Liver (tissue), 3 donors: Measurements from ENCODE around the gene CPN1.

Experiments
- CTCF ChIP-seq: fragments of 150-350 bp; IDR thresholded peaks from 2 replicates; pipeline ENCODE4 v1.5.1; 2017; ENCODE audit warnings: improper control_type of control experiment, low read depth, low read length; ENCODE audit not compliant: missing input control
- EGR1 ChIP-seq, 2 donors: IDR thresholded peaks; 2 replicates each; pipeline ENCODE4 v1.6.1; 2016 to 2018; ENCODE audit warnings: antibody characterized with exemption in 2 of 2, low read depth in 2 of 2
- FOXA1 ChIP-seq: IDR thresholded peaks from 2 replicates; pipeline ENCODE4 v1.6.1; 2016; ENCODE audit warnings: antibody characterized with exemption
- JUND ChIP-seq, 2 donors: IDR thresholded peaks; 2 replicates each; pipeline ENCODE4 v1.6.1; 2016; ENCODE audit warnings: antibody characterized with exemption in 2 of 2
- RAD21 ChIP-seq, 2 donors: IDR thresholded peaks; 2 replicates each; pipeline ENCODE4 v1.6.1; 2016; ENCODE audit warnings: antibody characterized with exemption in 2 of 2, mild to moderate bottlenecking in 2 of 2
- REST ChIP-seq: IDR thresholded peaks from 2 replicates; pipeline ENCODE4 v1.6.1; 2016; ENCODE audit warnings: antibody characterized with exemption, mild to moderate bottlenecking
- RXRA ChIP-seq, 2 donors: IDR thresholded peaks; 2 replicates each; pipeline ENCODE4 v1.6.1; 2017 to 2018; ENCODE audit warnings: antibody characterized with exemption in 2 of 2, mild to moderate bottlenecking in 1 of 2
- TAF1 ChIP-seq: conservative IDR thresholded peaks from 2 replicates; pipeline ENCODE4 v1.6.1; 2016; ENCODE audit warnings: antibody characterized with exemption, mild to moderate bottlenecking
- TF ChIP-seq, protein P1 (sequence below): IDR thresholded peaks from 2 replicates; pipeline ENCODE4 v1.6.1; 2016; ENCODE audit warnings: antibody characterized with exemption
- TF ChIP-seq, protein P2 (sequence below): IDR thresholded peaks from 2 replicates; pipeline ENCODE4 v1.6.1; 2016; ENCODE audit warnings: antibody characterized with exemption
- TF ChIP-seq, protein P3 (sequence below): IDR thresholded peaks from 2 replicates; pipeline ENCODE4 v1.6.1; 2016; ENCODE audit warnings: antibody characterized with exemption
- donor health status: healthy.
- donor health status: healthy.

DNA sequence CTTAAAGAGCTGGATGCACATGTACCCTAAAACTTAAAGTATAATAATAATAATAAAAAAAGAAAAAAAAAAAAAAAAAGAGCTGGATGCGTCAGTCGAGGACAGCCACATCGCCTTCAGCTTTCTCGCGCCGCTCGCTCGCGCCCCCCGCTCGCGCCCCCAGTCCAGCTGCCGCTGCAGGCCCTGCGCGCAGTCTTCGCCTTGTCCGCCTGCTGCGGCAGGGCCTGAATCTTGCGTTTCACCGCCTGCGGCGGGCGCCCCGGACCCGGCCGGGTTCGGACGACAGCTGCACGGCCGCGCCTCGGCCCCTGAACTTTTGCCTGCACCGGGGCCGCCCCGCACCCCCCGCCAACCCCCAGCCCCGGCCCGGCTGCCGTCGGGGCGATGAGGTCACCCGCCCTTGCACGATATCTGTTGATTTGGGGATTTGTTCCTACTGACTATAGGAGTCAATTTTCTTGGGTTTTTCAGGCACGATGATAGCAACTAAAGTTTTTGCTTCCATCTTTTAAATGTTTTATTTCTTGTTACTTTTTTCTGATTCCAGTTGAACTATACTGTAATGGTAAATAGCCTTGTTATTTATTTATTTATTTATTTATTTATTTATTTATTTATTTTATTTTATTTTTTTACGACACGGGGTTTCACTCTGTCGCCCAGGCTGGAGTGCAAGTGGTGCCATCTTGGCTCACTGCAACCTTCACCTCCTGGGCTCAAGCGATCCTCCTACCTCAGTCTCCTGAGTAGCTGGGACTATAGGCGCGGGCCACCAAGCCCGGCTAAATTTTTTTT lies 33.5 kb upstream of the CPN1 start:
- TF ChIP-seq, protein P1, sequence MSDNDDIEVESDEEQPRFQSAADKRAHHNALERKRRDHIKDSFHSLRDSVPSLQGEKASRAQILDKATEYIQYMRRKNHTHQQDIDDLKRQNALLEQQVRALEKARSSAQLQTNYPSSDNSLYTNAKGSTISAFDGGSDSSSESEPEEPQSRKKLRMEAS, result no peak
- no peak for TF ChIP-seq TAF1
- TF ChIP-seq, protein P2, sequence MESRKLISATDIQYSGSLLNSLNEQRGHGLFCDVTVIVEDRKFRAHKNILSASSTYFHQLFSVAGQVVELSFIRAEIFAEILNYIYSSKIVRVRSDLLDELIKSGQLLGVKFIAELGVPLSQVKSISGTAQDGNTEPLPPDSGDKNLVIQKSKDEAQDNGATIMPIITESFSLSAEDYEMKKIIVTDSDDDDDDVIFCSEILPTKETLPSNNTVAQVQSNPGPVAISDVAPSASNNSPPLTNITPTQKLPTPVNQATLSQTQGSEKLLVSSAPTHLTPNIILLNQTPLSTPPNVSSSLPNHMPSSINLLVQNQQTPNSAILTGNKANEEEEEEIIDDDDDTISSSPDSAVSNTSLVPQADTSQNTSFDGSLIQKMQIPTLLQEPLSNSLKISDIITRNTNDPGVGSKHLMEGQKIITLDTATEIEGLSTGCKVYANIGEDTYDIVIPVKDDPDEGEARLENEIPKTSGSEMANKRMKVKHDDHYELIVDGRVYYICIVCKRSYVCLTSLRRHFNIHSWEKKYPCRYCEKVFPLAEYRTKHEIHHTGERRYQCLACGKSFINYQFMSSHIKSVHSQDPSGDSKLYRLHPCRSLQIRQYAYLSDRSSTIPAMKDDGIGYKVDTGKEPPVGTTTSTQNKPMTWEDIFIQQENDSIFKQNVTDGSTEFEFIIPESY, result no peak
- no peak for TF ChIP-seq CTCF
- no peak for TF ChIP-seq RXRA (IDR thresholded peaks at IDR 0.05)
- TF ChIP-seq REST, result no peak
- TF ChIP-seq, protein P3, sequence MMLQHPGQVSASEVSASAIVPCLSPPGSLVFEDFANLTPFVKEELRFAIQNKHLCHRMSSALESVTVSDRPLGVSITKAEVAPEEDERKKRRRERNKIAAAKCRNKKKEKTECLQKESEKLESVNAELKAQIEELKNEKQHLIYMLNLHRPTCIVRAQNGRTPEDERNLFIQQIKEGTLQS, result no peak
- TF ChIP-seq JUND (IDR thresholded peaks at IDR 0.05), result no peak
- TF ChIP-seq RAD21 (IDR thresholded peaks at IDR 0.05), result no peak
- TF ChIP-seq EGR1 (IDR thresholded peaks at IDR 0.05; ENCODE audit: low read depth in 2 of 2), result no peak
- TF ChIP-seq FOXA1, result no peak
